CD4-positive, CD25-positive, alpha-beta regulatory T cell (primary cell): ENCODE data around the gene SHC2. TPM values are rescaled to one million over a fixed set of nuclear protein-coding genes. Genes with fewer than 3 reads are reported as not detected.
"Not testable (repeated sequence)": the region's sequence is repeated elsewhere in the genome, so short reads cannot be mapped to it uniquely, and the experiment has no call there.

Experiments
- ATAC-seq, 2 donors: fragments of 150-1000 bp; cut with Tn5 transposase; one replicate each; pipeline ENCODE4 v1.10.0; 2021; ENCODE audit warnings: low read depth in 2 of 2, moderate number of reproducible peaks in 2 of 2, moderate library complexity in 1 of 2
- DNase-seq, 3 donors: peaks; one replicate each; pipeline versions ENCODE4 v3.0.0 to v3.0.0-alpha.2; 2012 to 2022; ENCODE audit warnings: mixed read lengths in 1 of 3
- H3K27ac ChIP-seq: one replicate; pipeline ENCODE4 v1.7.0; 2013; ENCODE audit warnings: mild to moderate bottlenecking, low read length; ENCODE audit not compliant: insufficient read depth, poor library complexity, severe bottlenecking
- H3K27me3 ChIP-seq: one replicate; pipeline ENCODE4 v1.7.0; 2013; ENCODE audit warnings: low read length; ENCODE audit not compliant: control insufficient read depth, insufficient read depth
- H3K36me3 ChIP-seq: one replicate; pipeline ENCODE4 v1.7.0; 2013; ENCODE audit warnings: mild to moderate bottlenecking, low read length, moderate library complexity; ENCODE audit not compliant: control insufficient read depth, insufficient read depth
- H3K4me1 ChIP-seq: 2 replicates; pipeline ENCODE4 v1.7.0; 2013; ENCODE audit warnings: mild to moderate bottlenecking, low read length; ENCODE audit not compliant: insufficient read depth, control insufficient read depth, poor library complexity, severe bottlenecking
- H3K4me3 ChIP-seq: one replicate; pipeline ENCODE4 v1.7.0; 2013; ENCODE audit warnings: low read depth, mild to moderate bottlenecking, low read length, moderate library complexity
- H3K9me3 ChIP-seq, 2 experiments: 1 replicate in 1 of 2; 2 replicates in 1 of 2; pipeline ENCODE4 v1.7.0; 2013; ENCODE audit warnings: low read length in 2 of 2, mild to moderate bottlenecking in 1 of 2, moderate library complexity in 1 of 2; ENCODE audit not compliant: control insufficient read depth in 2 of 2
- H3K27ac Mint-ChIP-seq, 3 donors: one replicate each; pipeline ENCODE4 v1.8.0; 2020 to 2022; ENCODE audit warnings: mild to moderate bottlenecking in 3 of 3, mixed read lengths in 3 of 3, moderate library complexity in 2 of 3
- H3K27me3 Mint-ChIP-seq: one replicate; pipeline ENCODE4 v1.8.0; 2022; ENCODE audit warnings: mild to moderate bottlenecking, mixed read lengths
- H3K36me3 Mint-ChIP-seq: one replicate; pipeline ENCODE4 v1.8.0; 2020; ENCODE audit warnings: mixed read lengths
- H3K4me1 Mint-ChIP-seq, 4 donors: one replicate each; pipeline ENCODE4 v1.8.0; 2020 to 2022; ENCODE audit warnings: mixed read lengths in 4 of 4, mild to moderate bottlenecking in 1 of 4
- H3K4me3 Mint-ChIP-seq, 4 donors: one replicate each; pipeline ENCODE4 v1.8.0; 2020 to 2022; ENCODE audit warnings: mild to moderate bottlenecking in 4 of 4, mixed read lengths in 4 of 4, moderate library complexity in 3 of 4
- H3K9me3 Mint-ChIP-seq, 7 donors: one replicate each; pipeline ENCODE4 v1.8.0; 2020 to 2022; ENCODE audit warnings: mixed read lengths in 7 of 7, mild to moderate bottlenecking in 3 of 7, moderate library complexity in 2 of 7
- polyA plus RNA-seq, 4 donors: library from polyadenylated mRNA; unstranded; fragments of 300-500 nt; fragmentation: Illumina TruSeq; gene quantifications; one replicate each; pipeline ENCODE4 v1.2.3, GENCODE V29; 2021
- total RNA-seq: library from RNA; stranded (reverse); gene quantifications from one replicate; pipeline ENCODE4 v1.2.3, GENCODE V29; 2022

The SHC2 gene
- total and polyA plus RNA-seq, 5 donors from 2014 or later = not detected

DNA sequence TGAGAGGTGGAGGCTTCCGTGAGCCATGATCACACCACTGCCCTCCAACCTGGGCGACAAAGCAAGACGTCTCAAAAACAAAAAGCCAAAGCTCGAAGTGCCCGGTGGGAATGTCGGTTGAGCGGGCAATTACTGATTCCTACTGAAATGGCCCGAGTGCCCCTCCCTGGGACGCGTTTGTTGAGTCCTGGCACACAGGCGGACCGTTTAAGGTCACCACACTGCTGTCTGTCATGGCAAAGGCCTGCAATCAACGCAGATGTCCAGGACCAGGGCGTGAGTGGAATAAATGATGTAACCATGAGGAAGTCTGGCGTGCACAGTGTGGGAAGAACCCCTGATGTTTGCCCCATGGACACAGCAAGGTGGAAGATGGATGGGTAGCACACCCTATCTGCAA, 32.7 kb downstream of the SHC2 start:
- H3K36me3 ChIP-seq = no peaks in the 10 kb centered on the region
- H3K4me3 ChIP-seq = no peak overlapping the region
- Mint-ChIP-seq H3K27ac (no peak overlapping the region), H3K9me3 (peaks cover 0 to 4% (median 2%) of the 10 kb centered on the region in 7 donors), H3K36me3 (no peaks in the 10 kb centered on the region), H3K4me1 (no peaks in the 10 kb centered on the region), H3K4me3 (no peak overlapping the region), H3K27me3 (no peaks in the 10 kb centered on the region)
- DNase-seq (no peak), ATAC-seq (no peak)
- no peak overlapping the region for H3K27ac ChIP-seq
- H3K4me1 ChIP-seq = no peaks in the 10 kb centered on the region
- H3K9me3 ChIP-seq = no peaks in the 10 kb centered on the region
- H3K27me3 ChIP-seq = no peaks in the 10 kb centered on the region

DNA sequence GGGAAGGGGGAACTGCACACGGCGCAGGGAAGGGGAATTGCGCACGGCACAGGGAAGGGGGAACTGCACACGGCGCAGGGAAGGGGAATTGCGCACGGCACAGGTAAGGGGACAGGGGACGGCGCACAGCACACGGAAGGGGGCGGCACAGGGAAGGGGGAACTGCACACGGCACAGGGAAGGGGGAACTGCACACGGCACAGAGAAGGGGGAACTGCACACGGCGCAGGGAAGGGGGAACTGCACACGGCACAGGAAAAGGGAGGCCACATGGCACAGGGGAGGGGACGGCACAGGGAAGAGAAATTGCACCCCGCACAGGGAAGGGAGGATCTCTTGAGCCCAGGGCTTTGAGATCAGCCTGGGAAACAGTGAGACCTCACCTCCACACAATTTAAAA, 33.2 kb downstream of the SHC2 start:
- H3K27ac ChIP-seq, H3K4me1 Mint-ChIP-seq, H3K27ac Mint-ChIP-seq, ATAC-seq, H3K36me3 Mint-ChIP-seq, H3K27me3 Mint-ChIP-seq, H3K36me3 ChIP-seq, H3K4me3 ChIP-seq, H3K4me3 Mint-ChIP-seq, H3K9me3 Mint-ChIP-seq, DNase-seq, H3K4me1 ChIP-seq, H3K9me3 ChIP-seq, H3K27me3 ChIP-seq: not testable (repeated sequence)

DNA sequence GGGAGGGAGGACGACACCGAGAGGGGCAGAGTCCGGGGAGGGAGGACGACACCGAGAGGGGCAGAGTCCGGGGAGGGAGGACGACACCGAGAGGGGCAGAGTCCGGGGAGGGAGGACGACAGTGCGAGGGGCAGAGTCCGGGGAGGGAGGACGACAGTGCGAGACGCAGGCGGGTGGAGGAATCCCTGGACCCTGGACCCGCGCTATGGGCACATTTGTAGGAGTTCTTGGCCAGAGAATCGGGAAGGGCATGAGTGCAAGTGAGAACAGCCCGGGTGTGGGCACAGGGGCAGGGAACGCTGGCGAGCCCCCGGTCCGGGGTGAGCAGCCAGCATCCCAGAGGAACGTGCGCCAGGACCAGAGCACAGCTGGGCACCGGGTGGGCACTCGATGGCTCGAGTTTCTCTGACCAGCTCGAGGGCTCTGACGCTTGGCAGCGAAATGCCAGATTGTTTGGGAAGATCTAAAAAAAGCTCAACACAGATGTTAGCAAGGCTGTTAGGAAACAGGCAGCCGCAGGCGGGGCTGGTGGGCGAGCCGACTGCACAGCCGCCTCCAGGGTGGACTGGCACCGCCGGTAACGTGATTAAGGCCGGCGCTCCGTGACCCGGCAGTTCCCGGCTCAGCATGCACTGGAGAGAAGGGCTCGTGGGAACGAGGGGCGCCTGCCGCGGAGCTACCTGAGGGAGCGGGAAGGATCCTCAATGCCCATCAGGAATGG, 33.9 kb downstream of the SHC2 start:
- Histone ChIP-seq H3K27me3 (no peaks in the 10 kb centered on the region), H3K27ac (no peak overlapping the region), H3K36me3 (no peaks in the 10 kb centered on the region), H3K4me1 (no peaks in the 10 kb centered on the region), H3K9me3 (no peaks in the 10 kb centered on the region), H3K4me3 (no peak overlapping the region)
- no peaks in the 10 kb centered on the region for H3K27me3 Mint-ChIP-seq
- H3K27ac Mint-ChIP-seq = no peak overlapping the region
- no peak overlapping the region for H3K4me3 Mint-ChIP-seq
- H3K9me3 Mint-ChIP-seq = peaks cover 0 to 4% (median 2%) of the 10 kb centered on the region in 7 donors
- DNase-seq (no peak), ATAC-seq (no peak)
- H3K4me1 Mint-ChIP-seq = no peaks in the 10 kb centered on the region
- no peaks in the 10 kb centered on the region for H3K36me3 Mint-ChIP-seq

DNA sequence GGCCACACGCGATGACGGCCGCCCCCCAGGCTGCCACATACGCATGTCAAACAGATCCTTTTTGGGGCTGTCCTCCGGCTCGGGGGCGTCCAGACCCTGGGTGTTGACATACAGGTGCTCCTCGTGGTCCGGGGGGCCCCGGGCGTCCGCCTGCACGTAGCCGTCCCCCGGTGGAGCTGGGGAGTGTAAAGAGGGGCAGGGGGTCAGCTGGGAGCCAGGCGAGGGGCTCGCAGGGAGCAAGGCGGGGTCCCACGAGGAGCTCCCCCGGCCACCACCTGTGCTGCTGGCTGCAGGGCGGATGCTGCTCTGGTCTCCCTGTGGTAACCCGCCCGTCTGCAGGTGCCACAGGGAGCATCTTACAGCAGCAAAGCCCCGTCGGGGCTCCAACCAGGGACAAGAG, 35.8 kb downstream of the SHC2 start:
- Histone ChIP-seq H3K4me3 (no peak overlapping the region), H3K27ac (no peak overlapping the region), H3K4me1 (no peaks in the 10 kb centered on the region), H3K36me3 (no peaks in the 10 kb centered on the region), H3K9me3 (no peaks in the 10 kb centered on the region), H3K27me3 (no peaks in the 10 kb centered on the region)
- H3K4me1 Mint-ChIP-seq = no peaks in the 10 kb centered on the region
- DNase-seq = no peak
- peaks cover 0 to under 1% (median 0%) of the 10 kb centered on the region in 7 donors for H3K9me3 Mint-ChIP-seq
- H3K27ac Mint-ChIP-seq = no peak overlapping the region
- H3K27me3 Mint-ChIP-seq = no peaks in the 10 kb centered on the region
- ATAC-seq = no peak
- H3K4me3 Mint-ChIP-seq = no peak overlapping the region
- H3K36me3 Mint-ChIP-seq = no peaks in the 10 kb centered on the region

DNA sequence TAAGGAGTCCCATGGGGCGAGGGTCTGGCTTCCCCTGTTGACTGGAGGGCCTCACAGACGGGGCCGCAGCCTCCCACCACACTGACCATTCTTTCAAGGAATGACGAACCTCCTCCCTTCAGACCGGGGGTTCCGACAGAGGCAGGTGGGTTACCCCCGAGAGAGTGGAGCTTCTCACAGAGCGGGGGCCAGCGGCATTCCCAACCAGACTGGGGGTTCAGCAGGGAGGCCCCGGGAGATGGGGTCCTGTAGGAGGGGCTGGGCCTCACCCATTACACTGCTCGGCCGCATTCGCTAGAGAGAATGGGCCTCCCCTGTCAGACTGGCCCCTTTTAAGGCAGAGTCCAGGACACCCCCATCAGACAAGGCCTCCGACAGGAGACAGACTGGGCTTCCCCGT, 36.3 kb downstream of the SHC2 start:
- H3K4me3 ChIP-seq = no peak overlapping the region
- DNase-seq = no peak
- no peaks in the 10 kb centered on the region for H3K36me3 Mint-ChIP-seq
- no peak for ATAC-seq
- H3K27me3 ChIP-seq = no peaks in the 10 kb centered on the region
- H3K27ac Mint-ChIP-seq = no peak overlapping the region
- H3K36me3 ChIP-seq = no peaks in the 10 kb centered on the region
- no peaks in the 10 kb centered on the region for H3K4me1 Mint-ChIP-seq
- no peaks in the 10 kb centered on the region for H3K9me3 ChIP-seq
- no peaks in the 10 kb centered on the region for H3K9me3 Mint-ChIP-seq
- H3K27me3 Mint-ChIP-seq = no peaks in the 10 kb centered on the region
- no peaks in the 10 kb centered on the region for H3K4me1 ChIP-seq
- H3K4me3 Mint-ChIP-seq = no peak overlapping the region
- H3K27ac ChIP-seq = no peak overlapping the region

DNA sequence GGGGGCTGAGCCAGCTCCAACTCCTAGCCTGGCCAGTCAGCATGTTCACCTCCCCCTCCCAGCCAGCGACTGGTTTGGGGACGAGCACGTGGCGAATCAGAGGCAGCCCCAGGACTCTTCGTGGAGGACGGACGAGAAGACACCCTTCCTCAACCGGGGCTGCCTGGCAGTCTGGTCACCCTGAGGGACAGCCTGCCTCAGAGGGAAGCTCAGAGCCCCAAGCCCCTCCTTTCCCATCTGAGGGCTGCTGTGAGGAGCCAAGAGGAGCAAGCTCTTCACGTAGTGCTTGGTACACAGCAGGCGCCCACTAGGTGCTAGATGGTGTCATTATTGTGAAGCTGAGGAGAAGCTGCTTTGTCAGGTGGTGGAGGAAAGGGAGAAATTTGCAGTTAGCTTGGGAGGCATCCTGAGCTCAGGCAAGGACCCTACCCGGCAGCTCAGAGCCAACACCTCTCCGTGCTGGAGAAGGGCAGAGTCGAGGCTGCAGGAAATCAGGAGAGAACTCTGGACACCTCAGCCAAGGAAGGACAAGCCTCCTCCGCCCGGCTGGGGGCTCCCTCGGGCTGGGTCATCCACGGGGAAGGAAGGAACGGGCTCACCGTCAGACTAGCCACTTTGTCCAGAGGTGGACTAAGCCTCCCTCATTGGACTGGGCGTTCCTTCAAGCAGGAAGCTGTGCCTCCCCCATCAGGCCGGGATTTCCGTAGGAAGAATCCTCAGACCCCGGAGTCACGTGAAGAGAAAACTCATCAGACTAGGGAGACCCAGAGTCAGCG, 37.0 kb downstream of the SHC2 start:
- DNase-seq = no peak
- Histone ChIP-seq H3K27me3 (no peaks in the 10 kb centered on the region), H3K36me3 (no peaks in the 10 kb centered on the region), H3K9me3 (no peaks in the 10 kb centered on the region), H3K4me1 (no peaks in the 10 kb centered on the region), H3K4me3 (no peak overlapping the region), H3K27ac (no peak overlapping the region)
- Mint-ChIP-seq H3K4me3 (no peak overlapping the region), H3K9me3 (no peaks in the 10 kb centered on the region), H3K36me3 (no peaks in the 10 kb centered on the region), H3K27ac (no peak overlapping the region), H3K4me1 (no peaks in the 10 kb centered on the region), H3K27me3 (no peaks in the 10 kb centered on the region)
- no peak for ATAC-seq

DNA sequence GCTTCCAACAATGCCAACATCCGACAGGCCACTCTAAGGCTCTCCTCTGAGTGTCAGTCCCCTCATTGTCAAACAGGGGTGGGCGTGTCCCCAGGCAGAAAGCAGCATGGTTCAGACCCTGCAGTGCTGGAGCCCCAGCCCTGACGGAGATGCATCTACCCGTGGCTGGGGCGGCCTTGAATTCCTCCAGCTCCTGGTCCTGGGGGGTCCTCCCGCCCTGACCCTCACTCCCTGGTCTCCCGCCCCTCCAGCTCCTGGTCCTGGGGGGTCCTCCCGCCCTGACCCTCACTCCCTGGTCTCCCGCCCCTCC, 38.0 kb downstream of the SHC2 start:
- not testable (repeated sequence) for H3K36me3 ChIP-seq, H3K4me3 Mint-ChIP-seq, H3K4me3 ChIP-seq, H3K4me1 ChIP-seq, H3K9me3 Mint-ChIP-seq, H3K27ac ChIP-seq, DNase-seq, ATAC-seq, H3K36me3 Mint-ChIP-seq, H3K27me3 Mint-ChIP-seq, H3K4me1 Mint-ChIP-seq, H3K27ac Mint-ChIP-seq, H3K9me3 ChIP-seq, H3K27me3 ChIP-seq
